Stomach smooth muscle (tissue), 2 donors: Measurements from ENCODE around the gene SNED1.

ENCODE experiments used
- H3K27ac ChIP-seq: one replicate; pipeline ENCODE4 v1.7.0; 2013; ENCODE audit warnings: mild to moderate bottlenecking, low read length, inconsistent platforms
- H3K27me3 ChIP-seq, 2 donors: one replicate each; pipeline ENCODE4 v1.7.0; 2013; ENCODE audit warnings: low read length in 2 of 2; ENCODE audit not compliant: insufficient read depth in 2 of 2, control insufficient read depth in 1 of 2
- H3K36me3 ChIP-seq, 2 donors: one replicate each; pipeline ENCODE4 v1.7.0; 2013; ENCODE audit warnings: low read length in 2 of 2; ENCODE audit not compliant: control insufficient read depth in 2 of 2, insufficient read depth in 2 of 2
- H3K4me1 ChIP-seq: one replicate; pipeline ENCODE4 v1.7.0; 2013; ENCODE audit warnings: low read length; ENCODE audit not compliant: control insufficient read depth, insufficient read depth
- H3K4me3 ChIP-seq, 2 donors: one replicate each; pipeline ENCODE4 v1.7.0; 2013; ENCODE audit warnings: low read length in 2 of 2
- H3K9ac ChIP-seq, 2 donors: one replicate each; pipeline ENCODE4 v1.7.0; 2013; ENCODE audit warnings: low read length in 2 of 2, mild to moderate bottlenecking in 1 of 2
- H3K9me3 ChIP-seq, 2 donors: one replicate each; pipeline ENCODE4 v1.7.0; 2013; ENCODE audit warnings: low read length in 2 of 2; ENCODE audit not compliant: control insufficient read depth in 2 of 2
- donor health status: healthy.
- donor health status: Pancreatic carcinoma.

SNED1 gene

DNA sequence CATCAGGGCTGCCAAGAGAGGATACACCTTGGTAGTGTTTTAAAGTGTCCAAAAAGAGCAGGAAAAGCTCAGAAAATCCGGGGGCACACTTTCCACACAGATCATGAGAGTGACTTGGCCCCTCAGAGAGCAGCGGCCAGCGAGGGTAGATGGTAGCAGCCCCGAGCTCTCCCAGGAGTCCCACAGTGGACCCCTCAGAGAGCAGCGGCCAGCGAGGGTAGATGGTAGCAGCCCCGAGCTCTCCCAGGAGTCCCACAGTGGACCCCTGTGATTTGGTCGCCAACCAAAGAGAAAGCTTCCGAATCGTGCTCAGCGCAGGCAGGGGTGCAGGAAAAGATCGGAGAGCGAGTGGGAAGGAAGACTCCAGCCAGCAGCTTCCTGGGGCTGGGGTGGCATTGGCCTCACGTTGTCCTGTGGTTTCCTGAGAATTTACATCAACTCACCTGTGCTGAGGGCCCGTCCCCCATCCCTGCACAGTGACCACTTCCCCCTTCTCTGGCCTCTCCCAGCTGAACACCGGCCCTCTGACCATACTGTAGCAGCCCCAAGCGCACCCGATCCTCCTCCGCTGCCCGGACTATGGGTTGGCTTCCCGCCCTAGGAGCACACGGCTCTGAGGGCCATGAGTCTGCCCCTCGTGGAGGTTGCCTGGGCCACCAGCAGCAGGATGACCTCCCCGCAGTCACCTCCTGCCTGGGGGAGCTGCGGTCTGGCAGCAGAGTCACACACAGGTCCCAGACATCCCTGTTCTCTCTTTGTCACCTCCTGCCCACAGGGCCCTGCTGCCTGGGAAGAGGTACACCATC, 69.9 kb downstream of the SNED1 start:
- Histone ChIP-seq H3K4me1 (no peaks in the 10 kb centered on the region), H3K27me3 (peaks cover 5 to 18% of the 10 kb centered on the region in 2 donors), H3K9ac (no peak overlapping the region), H3K9me3 (no peaks in the 10 kb centered on the region), H3K4me3 (no peak overlapping the region), H3K36me3 (no peaks in the 10 kb centered on the region), H3K27ac (no peak overlapping the region)

DNA sequence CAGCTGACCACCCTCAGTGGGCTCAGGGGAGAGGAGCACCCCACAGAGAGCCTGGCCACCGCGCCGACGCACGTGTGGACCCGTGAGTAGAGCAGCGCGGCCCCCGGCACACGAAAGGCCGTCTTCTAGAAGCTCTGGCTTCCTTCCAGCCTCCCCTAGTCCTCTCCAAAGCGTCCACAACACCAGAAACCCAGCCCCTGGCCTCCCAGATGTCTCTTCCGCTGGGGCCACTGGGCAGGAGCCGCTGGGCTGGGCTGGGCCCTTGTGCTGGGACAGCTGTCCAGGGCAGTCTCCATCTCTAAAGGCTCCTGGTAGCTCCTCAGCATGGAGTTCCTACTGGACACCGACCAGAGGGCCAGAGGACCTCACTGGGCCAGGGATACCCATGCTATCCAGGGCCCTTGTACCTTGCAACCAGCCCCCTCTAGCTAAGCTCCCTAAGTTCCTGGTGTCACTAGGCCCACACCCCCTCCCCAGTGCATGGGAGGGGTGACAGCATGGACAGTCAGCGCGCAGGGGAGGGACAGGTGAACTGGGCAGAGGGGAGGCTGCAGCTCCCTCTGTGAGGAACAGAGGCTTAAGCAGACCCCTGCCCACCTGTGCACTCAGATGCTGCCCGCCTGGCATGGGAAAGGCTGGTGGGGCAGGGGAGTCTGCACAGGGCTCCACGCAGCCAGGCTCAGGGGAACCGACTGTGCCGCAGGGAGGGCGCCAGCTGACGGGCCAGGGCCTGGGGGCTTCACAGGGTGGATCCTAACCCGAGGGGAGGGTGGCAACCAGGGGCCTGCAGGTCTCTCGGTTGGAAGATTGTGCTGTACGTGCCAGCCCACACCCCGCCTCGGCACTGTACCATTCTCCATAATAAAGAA, 70.8 kb downstream of the SNED1 start:
- H3K4me1 ChIP-seq = no peaks in the 10 kb centered on the region
- H3K4me3 ChIP-seq = no peak overlapping the region
- H3K9ac ChIP-seq = no peak overlapping the region
- peaks cover 3 to 14% of the 10 kb centered on the region in 2 donors for H3K27me3 ChIP-seq
- H3K36me3 ChIP-seq = no peaks in the 10 kb centered on the region
- no peak overlapping the region for H3K27ac ChIP-seq
- H3K9me3 ChIP-seq = no peaks in the 10 kb centered on the region

DNA sequence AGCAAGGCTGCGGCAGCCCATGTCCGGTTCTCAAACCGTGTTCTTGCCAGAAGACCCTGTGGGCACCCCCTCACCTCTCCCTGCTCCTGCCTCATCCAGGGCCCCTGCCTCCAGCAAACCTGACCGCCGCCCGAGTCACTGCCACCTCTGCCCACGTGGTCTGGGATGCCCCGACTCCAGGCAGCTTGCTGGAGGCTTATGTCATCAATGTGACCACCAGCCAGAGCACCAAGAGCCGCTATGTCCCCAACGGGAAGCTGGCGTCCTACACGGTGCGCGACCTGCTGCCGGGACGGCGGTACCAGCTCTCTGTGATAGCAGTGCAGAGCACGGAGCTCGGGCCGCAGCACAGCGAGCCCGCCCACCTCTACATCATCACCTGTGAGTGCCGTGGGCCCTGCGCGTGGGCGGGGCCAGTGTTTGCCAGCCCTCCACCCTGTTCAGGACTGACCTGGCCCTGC, 71.4 kb downstream of the SNED1 start:
- Histone ChIP-seq H3K9me3 (no peaks in the 10 kb centered on the region), H3K27me3 (peaks cover 0 to 8% of the 10 kb centered on the region in 2 donors), H3K4me3 (no peak overlapping the region), H3K36me3 (peaks cover 3 to 4% of the 10 kb centered on the region in 2 donors), H3K9ac (no peak overlapping the region), H3K27ac (no peak overlapping the region), H3K4me1 (no peaks in the 10 kb centered on the region)

GRCh38 chr2:241070361-241070760, 71.9 kb downstream of the SNED1 start:
- Histone ChIP-seq H3K36me3 (peaks cover 7 to 8% of the 10 kb centered on the region in 2 donors), H3K27ac (no peak overlapping the region), H3K9ac (no peak overlapping the region), H3K27me3 (peaks cover 0 to 4% of the 10 kb centered on the region in 2 donors), H3K4me1 (no peaks in the 10 kb centered on the region), H3K4me3 (no peak overlapping the region), H3K9me3 (no peaks in the 10 kb centered on the region)

GRCh38 chr2:241070811-241071676, 72.6 kb downstream of the SNED1 start:
- H3K36me3 ChIP-seq = peaks cover 7 to 8% of the 10 kb centered on the region in 2 donors
- H3K4me3 ChIP-seq = no peak overlapping the region
- H3K27ac ChIP-seq = no peak overlapping the region
- H3K4me1 ChIP-seq = no peaks in the 10 kb centered on the region
- H3K9ac ChIP-seq = no peak overlapping the region
- peaks cover 0 to 2% of the 10 kb centered on the region in 2 donors for H3K27me3 ChIP-seq
- H3K9me3 ChIP-seq = no peaks in the 10 kb centered on the region

DNA sequence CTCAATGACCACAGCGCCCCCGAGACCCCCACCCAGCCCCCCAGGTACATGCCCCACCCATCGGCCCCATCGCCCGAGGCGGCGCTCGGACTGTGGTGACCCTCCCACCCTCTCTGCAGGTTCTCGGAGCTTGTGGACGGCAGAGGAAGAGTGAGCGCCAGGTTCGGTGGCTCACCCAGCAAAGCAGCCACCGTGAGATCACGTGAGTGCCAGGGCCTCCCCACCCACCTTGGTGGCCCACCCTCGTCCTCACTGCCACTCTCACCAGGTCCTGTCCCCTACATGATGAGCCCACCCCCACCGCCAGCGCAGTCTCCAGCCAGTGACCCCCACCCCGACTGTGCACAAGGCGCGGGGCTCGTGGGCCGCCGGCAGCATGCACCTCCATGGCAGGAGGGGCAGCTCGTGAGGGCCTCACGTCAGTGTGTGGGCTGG, 73.3 kb downstream of the SNED1 start:
- no peak overlapping the region for H3K27ac ChIP-seq
- H3K27me3 ChIP-seq = peaks cover 0 to 2% of the 10 kb centered on the region in 2 donors
- peaks cover 7 to 8% of the 10 kb centered on the region in 2 donors for H3K36me3 ChIP-seq
- H3K9me3 ChIP-seq = no peaks in the 10 kb centered on the region
- no peaks in the 10 kb centered on the region for H3K4me1 ChIP-seq
- H3K9ac ChIP-seq = no peak overlapping the region
- no peak overlapping the region for H3K4me3 ChIP-seq

DNA sequence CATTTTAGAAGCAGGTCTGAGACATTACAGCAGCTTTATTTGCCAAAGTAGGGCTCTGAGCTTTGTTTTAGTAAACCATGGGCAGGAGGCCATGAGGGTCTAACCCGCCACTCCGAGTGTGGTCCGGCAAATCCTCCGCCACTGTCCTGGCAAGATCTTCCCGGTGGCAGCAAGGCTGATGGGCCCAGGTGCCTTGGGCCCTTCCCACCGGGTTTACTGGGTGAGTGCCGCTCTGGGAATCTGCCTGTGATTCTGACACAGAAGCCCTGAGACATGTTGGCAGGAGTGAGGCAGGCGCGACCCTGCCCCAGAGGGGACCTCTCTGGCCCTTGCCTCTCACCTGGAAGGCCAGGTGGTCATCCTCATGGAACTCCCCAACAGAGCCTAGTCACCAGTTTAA, 73.7 kb downstream of the SNED1 start:
- Histone ChIP-seq H3K4me1 (no peaks in the 10 kb centered on the region), H3K9ac (no peak overlapping the region), H3K36me3 (peaks cover 7 to 8% of the 10 kb centered on the region in 2 donors), H3K4me3 (no peak overlapping the region), H3K27ac (no peak overlapping the region), H3K27me3 (peaks cover 0 to 2% of the 10 kb centered on the region in 2 donors), H3K9me3 (no peaks in the 10 kb centered on the region)

GRCh38 chr2:241072553-241073165, 74.2 kb downstream of the SNED1 start:
- H3K9ac ChIP-seq = no peak overlapping the region
- H3K27ac ChIP-seq = no peak overlapping the region
- H3K27me3 ChIP-seq = peaks cover 0 to 2% of the 10 kb centered on the region in 2 donors
- no peaks in the 10 kb centered on the region for H3K9me3 ChIP-seq
- no peak overlapping the region for H3K4me3 ChIP-seq
- H3K4me1 ChIP-seq = no peaks in the 10 kb centered on the region
- peaks cover 7 to 8% of the 10 kb centered on the region in 2 donors for H3K36me3 ChIP-seq

DNA sequence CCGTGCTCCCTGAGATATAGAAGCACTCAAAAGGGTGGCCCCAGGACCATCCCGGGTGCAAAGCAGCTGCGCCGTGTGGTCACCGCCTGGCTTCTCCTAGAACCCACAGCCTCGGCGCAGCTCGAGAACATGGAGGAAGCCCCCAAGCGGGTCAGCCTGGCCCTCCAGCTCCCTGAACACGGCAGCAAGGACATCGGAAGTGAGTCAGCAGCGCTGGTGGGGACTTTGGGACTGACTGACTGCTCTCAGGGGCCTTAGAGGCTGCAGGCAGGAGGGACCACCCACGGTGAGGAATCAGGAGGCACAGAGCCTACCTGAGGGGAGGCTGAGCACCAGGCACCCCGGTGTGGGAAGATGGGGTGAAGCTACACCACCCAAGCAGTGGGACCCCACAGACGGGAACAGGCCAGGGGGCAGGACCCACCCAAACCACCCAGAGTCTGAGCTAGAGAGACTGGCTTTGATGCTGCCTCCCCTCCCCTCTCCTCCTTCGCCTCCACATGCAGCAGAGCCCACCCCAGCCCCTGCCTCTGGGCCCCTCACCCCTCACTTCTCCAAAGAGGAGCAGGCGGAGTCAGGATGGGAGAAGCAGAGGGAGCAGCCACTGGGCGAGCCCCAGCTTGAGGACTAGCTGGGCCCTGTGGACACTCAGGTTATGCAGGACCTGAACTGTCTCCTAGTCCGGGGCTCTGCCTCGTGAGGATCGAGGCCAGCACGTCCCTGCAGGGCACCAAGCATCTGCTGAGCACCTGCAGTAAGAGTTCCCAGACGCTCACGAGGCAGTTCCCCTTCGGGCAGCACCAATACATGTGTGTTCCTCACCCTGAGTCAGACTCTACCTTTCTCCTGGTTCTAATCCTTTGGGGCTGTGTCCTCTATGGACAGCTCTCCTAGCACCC, 75.0 kb downstream of the SNED1 start:
- Histone ChIP-seq H3K27ac (no peak overlapping the region), H3K4me1 (no peaks in the 10 kb centered on the region), H3K36me3 (peaks cover 7 to 8% of the 10 kb centered on the region in 2 donors), H3K9me3 (no peaks in the 10 kb centered on the region), H3K4me3 (no peak overlapping the region), H3K27me3 (peaks cover 0 to 2% of the 10 kb centered on the region in 2 donors), H3K9ac (no peak overlapping the region)
